Activated naive CD4-positive, alpha-beta T cell treated with anti-CD3 and anti-CD28 coated beads for 36 hours (primary cell): ENCODE measurements around the gene SIGLEC12. TPM values are rescaled to one million over a fixed set of nuclear protein-coding genes. Genes with fewer than 3 reads are reported as not detected.
A peak's percentile ranks its signal among the peaks of the same experiment; 100 is the strongest.

Experiments used
- CTCF ChIA-PET: fragments of 350-600 bp; sonication (Branson Sonifier 250); formaldehyde crosslinking; loops from one replicate; lab custom pipeline; 2021; ENCODE audit warnings: antibody characterized with exemption; lab: Charles Lee
- DNase-seq: peaks from one replicate; pipeline ENCODE4 v3.0.0-alpha.2; 2020
- H3K27ac Mint-ChIP-seq: one replicate; pipeline ENCODE4 v1.8.0; 2021; ENCODE audit warnings: mild to moderate bottlenecking, mixed read lengths
- H3K27me3 Mint-ChIP-seq: one replicate; pipeline ENCODE4 v1.8.0; 2021; ENCODE audit warnings: low read depth, mixed read lengths
- H3K36me3 Mint-ChIP-seq: one replicate; pipeline ENCODE4 v1.8.0; 2021; ENCODE audit warnings: low read depth, mixed read lengths
- H3K4me1 Mint-ChIP-seq: one replicate; pipeline ENCODE4 v1.8.0; 2021; ENCODE audit warnings: low read depth, mixed read lengths
- H3K4me3 Mint-ChIP-seq: one replicate; pipeline ENCODE4 v1.8.0; 2021; ENCODE audit warnings: mild to moderate bottlenecking, moderate library complexity, mixed read lengths
- H3K9me3 Mint-ChIP-seq: one replicate; pipeline ENCODE4 v1.8.0; 2021; ENCODE audit warnings: mixed read lengths
- intact Hi-C: fragments of 100-400 bp; cut with micrococcal nuclease; formaldehyde crosslinking; loops from one replicate; pipeline ENCODE4 v1.15.1; 2023
- total RNA-seq, 2 experiments: library from RNA; stranded (reverse); gene quantifications; one replicate each; pipeline ENCODE4 v1.2.3, GENCODE V29; 2021

The SIGLEC12 gene
- total RNA-seq, 2 experiments from 2014 or later, result not detected

DNA sequence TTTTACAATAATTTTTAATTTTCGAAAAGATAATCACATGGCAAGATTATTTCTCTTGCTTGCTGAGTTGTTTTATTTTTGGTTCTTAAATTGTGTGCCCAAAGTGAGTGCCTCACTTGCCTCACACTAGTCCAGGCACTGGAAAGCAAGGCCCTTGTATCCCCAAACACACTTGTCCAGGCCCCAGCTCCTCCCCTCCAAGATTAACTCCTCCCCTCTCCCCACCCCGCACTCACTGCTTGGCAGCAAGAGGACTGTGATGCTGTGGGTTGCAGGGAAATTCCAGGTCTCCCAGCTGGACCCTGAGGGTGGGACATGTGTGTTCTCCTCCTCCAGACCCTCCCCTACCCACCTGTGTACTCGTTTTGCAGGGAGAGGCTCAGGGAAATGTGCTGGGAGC, 3.9 kb downstream of the SIGLEC12 start:
- Mint-ChIP-seq H3K4me1 (peaks cover 9% of the 10 kb centered on the region), H3K9me3 (no peaks in the 10 kb centered on the region), H3K27ac (no peak overlapping the region), H3K27me3 (peaks cover 6% of the 10 kb centered on the region), H3K4me3 (no peak overlapping the region), H3K36me3 (no peaks in the 10 kb centered on the region)
- intact Hi-C loops, result no loop called here
- DNase-seq, result no peak
- CTCF ChIA-PET, result no interaction called here

DNA sequence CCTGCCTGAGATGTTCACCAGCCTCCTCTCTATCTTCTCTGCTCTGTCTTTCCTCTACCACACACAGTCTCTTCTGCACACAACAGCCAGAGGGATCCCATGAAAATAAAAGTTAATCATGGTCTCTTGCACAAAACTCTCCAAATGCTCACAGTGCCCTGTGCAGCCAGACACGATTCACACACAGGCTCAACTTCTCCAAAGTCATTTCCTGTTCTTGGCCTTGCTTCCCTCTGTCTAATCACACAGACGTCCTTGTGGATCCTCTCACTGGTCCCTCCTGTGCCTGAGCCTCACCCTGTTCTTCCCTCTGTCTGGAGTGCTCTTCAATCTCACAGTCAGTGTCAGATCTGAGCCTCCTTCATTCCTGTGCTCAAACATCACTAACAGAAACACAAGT, 7.8 kb downstream of the SIGLEC12 start:
- H3K27me3 Mint-ChIP-seq, result peaks cover 6% of the 10 kb centered on the region
- no peaks in the 10 kb centered on the region for H3K36me3 Mint-ChIP-seq
- peaks cover 6% of the 10 kb centered on the region for H3K4me1 Mint-ChIP-seq
- DNase-seq, result no peak
- no peak overlapping the region for H3K27ac Mint-ChIP-seq
- no peak overlapping the region for H3K4me3 Mint-ChIP-seq
- CTCF ChIA-PET, result no interaction called here
- intact Hi-C loops, result no loop called here
- H3K9me3 Mint-ChIP-seq, result no peaks in the 10 kb centered on the region

DNA sequence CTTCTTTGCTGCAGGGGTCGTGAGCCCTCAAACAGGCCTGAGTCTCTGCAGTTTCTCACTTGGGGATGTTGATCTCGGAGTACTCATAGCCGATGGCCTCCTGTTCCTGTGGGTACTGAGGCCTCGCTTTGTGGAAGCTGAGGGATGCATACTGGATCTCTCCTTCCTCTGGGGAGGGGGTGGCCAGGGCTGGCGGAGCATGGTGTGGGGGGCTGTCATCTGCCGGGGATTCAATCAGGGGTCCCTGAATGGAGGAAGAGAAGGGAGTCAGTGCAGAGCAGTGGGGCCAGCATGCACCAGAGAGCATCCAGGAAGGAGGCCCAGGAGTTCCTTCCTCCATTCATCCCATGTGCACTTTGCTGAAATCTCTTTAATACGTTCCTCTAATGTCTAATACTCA, 10.0 kb downstream of the SIGLEC12 start:
- no peak overlapping the region for H3K27ac Mint-ChIP-seq
- no peaks in the 10 kb centered on the region for H3K36me3 Mint-ChIP-seq
- no peaks in the 10 kb centered on the region for H3K9me3 Mint-ChIP-seq
- intact Hi-C loops, result no loop called here
- H3K4me3 Mint-ChIP-seq, result no peak overlapping the region
- H3K4me1 Mint-ChIP-seq, result peaks cover 8% of the 10 kb centered on the region
- peaks cover 6% of the 10 kb centered on the region for H3K27me3 Mint-ChIP-seq
- CTCF ChIA-PET, result no interaction called here
- no peak for DNase-seq

DNA sequence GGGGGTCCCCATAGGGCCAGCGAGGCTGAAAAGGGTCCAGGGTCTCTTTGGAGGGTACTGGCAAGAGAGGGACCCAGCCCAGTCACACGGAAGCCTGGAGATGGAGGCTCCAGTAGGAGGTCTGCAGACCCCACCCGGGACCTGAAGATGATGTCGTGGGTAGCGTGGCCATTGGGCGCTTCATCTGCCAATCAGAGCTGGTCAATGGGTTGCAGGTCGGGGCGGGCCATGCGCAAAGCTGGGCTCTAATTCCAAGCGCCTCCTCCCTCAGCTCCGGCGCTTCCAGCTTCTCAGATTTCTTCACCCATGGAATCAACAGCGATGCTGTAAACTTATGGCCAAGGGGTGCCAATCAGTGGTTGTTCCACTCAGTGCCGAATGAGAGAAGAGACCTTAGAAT, 10.9 kb downstream of the SIGLEC12 start:
- intact Hi-C loops, result no loop called here

DNA sequence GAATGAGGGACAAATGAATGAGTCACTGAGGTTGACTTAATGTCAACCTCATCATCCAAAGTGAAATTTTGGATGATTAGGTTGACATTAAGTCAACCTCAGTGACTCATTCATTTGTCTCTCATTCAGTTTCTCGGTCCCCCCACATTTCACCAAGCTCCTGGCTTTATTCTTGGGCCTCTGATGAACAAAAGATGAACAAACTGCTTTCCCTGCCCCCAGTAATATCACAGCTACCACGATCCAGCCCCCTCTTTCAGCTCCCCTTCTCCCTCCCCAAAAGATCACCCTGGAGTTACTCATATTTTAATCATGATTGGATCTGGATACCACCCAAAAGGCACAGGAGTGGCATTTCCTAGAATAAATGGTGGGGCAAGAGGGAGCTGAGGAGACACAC, 12.5 kb downstream of the SIGLEC12 start:
- no peak overlapping the region for H3K4me3 Mint-ChIP-seq
- intact Hi-C loops, result no loop called here
- H3K27ac Mint-ChIP-seq, result no peak overlapping the region
- peak; percentile 11 for DNase-seq
- H3K9me3 Mint-ChIP-seq, result no peaks in the 10 kb centered on the region
- no peaks in the 10 kb centered on the region for H3K36me3 Mint-ChIP-seq
- peaks cover 7% of the 10 kb centered on the region for H3K27me3 Mint-ChIP-seq
- H3K4me1 Mint-ChIP-seq, result peaks cover 8% of the 10 kb centered on the region
- CTCF ChIA-PET, result interaction anchor here (0.6 to 0.8 kb wide), 2 partner anchors 11 to 119 kb away, joined by 3 to 4 read pairs; no protein-coding TSS in a partner anchor

More for the DNA sequence above, 10.9 kb downstream of the SIGLEC12 start:
- no peak for DNase-seq
- Mint-ChIP-seq H3K36me3 (no peaks in the 10 kb centered on the region), H3K9me3 (no peaks in the 10 kb centered on the region), H3K27ac (no peak overlapping the region), H3K4me3 (no peak overlapping the region), H3K27me3 (peaks cover 6% of the 10 kb centered on the region), H3K4me1 (peaks cover 8% of the 10 kb centered on the region)
- CTCF ChIA-PET, result no interaction called here

DNA sequence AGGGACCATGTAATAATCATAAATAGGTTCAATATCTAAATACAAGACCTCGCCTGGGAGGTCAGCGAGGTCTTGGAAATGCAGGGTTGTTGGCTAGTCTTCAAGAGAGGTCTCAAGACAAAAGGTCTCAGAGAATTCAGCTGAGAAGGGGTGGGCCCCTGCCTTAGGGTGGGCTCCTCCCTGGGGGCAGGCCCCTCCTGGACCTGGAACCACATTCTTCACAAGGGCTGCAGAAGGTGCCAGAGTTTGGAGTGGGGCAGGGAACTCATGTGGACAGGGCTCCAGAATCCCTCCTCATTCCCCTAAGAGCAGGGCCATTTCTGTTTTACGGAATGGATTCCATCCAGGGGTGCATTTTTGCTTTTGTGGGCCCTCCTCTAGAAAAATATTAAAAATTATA, 13.1 kb downstream of the SIGLEC12 start:
- Mint-ChIP-seq H3K4me3 (no peak overlapping the region), H3K27me3 (peaks cover 7% of the 10 kb centered on the region), H3K9me3 (no peaks in the 10 kb centered on the region), H3K27ac (no peak overlapping the region), H3K4me1 (peaks cover 8% of the 10 kb centered on the region), H3K36me3 (no peaks in the 10 kb centered on the region)
- DNase-seq, result no peak
- intact Hi-C loops, result no loop called here
- CTCF ChIA-PET, result interaction anchor here (0.6 to 0.9 kb wide), 3 partner anchors 11 to 119 kb away, joined by 3 to 4 read pairs (median 3); no protein-coding TSS in a partner anchor

DNA sequence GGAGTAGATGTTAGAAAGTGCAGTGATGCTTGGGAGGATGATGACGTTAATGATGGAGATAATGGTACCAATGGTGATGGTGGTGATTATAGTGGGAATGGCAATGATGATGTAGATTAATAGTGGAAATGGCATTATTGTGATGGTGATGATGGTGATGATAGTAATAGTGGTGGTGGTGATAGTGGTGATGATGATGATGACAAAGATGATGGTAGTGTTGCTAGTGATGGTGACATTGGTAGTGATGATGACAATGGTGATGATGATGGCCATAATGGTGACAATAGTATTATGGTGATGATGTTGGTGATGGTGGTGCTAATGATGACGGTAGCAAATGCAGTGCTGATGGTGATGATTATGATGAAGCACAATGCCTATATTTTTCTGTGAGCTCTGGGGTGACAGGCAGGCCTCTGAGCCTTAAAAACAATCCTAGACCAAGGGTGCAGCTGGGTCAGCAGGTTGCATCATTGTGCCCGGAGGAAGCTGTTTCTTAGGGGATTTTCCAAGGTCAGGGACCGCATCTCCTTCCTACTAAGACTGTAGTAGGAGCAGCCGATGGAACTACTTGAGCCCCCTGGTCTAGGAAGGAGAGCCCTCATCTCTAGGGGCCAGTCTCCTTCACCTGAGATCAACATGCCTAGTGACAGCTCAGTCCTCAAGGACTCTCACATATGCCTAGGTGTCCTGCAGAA, 15.5 kb downstream of the SIGLEC12 start:
- no peak for DNase-seq
- peaks cover 8% of the 10 kb centered on the region for H3K4me1 Mint-ChIP-seq
- no peak overlapping the region for H3K27ac Mint-ChIP-seq
- H3K9me3 Mint-ChIP-seq, result no peaks in the 10 kb centered on the region
- peaks cover 4% of the 10 kb centered on the region for H3K27me3 Mint-ChIP-seq
- no peaks in the 10 kb centered on the region for H3K36me3 Mint-ChIP-seq
- H3K4me3 Mint-ChIP-seq, result no peak overlapping the region
- CTCF ChIA-PET, result interaction anchor here (1.3 to 1.5 kb wide), 2 partner anchors 13 to 172 kb away, joined by 3 to 5 read pairs; no protein-coding TSS in a partner anchor
- intact Hi-C loops, result no loop called here

DNA sequence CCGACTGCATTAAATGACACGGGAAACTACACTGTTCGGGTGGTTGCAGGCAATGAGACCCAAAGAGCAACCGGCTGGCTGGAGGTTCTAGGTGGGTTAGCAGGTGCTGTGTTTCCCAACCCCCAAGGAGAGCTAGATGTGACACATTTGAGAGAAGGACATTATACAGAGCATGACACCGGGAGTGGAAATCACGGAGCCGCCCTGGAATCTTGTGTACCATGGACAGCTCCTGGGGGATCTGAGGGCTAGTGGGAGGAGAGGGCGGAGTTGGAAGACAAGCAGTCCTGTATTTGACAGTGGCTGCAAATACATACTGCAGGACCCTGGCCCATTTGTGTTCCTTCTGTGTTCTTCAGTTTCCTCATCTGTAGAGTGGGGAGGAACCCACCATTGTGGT, 21.0 kb downstream of the SIGLEC12 start:
- Mint-ChIP-seq H3K27ac (no peak overlapping the region), H3K9me3 (no peaks in the 10 kb centered on the region), H3K36me3 (no peaks in the 10 kb centered on the region), H3K4me3 (no peak overlapping the region), H3K27me3 (peaks cover 6% of the 10 kb centered on the region), H3K4me1 (peaks cover 18% of the 10 kb centered on the region)
- CTCF ChIA-PET, result interaction anchor here (0.9 kb wide), 1 partner anchor 29 kb away, joined by 3 read pairs; no protein-coding TSS in a partner anchor
- peak; percentile 43 for DNase-seq
- intact Hi-C loops, result no loop called here

DNA sequence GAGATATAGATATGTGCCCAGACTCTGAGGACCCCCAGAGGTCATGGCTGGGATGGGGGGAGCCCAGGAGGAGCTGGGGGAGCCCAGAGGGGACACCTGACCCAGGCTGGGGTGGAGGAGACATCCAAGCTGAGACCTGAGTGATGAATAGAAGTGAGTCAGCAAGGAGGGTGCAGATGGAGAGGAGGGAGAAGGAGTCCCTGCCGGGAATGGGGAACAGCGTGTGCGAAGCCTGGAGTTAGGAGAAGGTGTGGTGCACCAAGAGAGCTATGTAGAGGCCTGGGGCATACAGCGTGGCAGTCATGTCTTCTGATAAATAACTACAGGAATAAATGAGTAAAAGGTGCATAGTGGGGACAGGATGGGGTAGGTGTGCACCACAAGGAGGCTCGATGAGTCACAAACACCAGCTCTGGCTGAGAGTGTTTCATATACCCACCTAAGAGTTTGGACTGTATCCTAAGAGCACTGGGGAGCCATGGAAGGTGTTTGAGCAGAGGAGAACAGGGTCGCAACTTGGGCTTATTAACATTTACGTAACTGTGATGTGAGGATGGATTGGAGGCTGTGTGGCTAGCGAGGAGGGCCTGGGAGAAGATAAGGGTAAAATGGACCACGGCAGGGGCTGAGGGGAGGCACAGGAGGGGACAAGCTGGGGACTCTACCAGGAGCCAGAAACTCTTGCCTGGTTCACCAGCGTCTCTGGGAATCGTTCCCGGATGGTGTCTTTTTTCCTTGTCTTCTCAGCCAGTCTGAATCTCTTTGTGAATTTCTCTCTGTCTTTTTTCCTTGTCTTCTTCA, 21.9 kb downstream of the SIGLEC12 start:
- no peak overlapping the region for H3K27ac Mint-ChIP-seq
- peaks cover 6% of the 10 kb centered on the region for H3K27me3 Mint-ChIP-seq
- H3K9me3 Mint-ChIP-seq, result no peaks in the 10 kb centered on the region
- CTCF ChIA-PET, result interaction anchor here (0.7 to 1.8 kb wide), 3 partner anchors 11 to 178 kb away, joined by 3 to 5 read pairs (median 5); no protein-coding TSS in a partner anchor
- peaks cover 18% of the 10 kb centered on the region for H3K4me1 Mint-ChIP-seq
- intact Hi-C loops, result no loop called here
- H3K36me3 Mint-ChIP-seq, result no peaks in the 10 kb centered on the region
- no peak overlapping the region for H3K4me3 Mint-ChIP-seq
- DNase-seq, result peak; percentile 29

DNA sequence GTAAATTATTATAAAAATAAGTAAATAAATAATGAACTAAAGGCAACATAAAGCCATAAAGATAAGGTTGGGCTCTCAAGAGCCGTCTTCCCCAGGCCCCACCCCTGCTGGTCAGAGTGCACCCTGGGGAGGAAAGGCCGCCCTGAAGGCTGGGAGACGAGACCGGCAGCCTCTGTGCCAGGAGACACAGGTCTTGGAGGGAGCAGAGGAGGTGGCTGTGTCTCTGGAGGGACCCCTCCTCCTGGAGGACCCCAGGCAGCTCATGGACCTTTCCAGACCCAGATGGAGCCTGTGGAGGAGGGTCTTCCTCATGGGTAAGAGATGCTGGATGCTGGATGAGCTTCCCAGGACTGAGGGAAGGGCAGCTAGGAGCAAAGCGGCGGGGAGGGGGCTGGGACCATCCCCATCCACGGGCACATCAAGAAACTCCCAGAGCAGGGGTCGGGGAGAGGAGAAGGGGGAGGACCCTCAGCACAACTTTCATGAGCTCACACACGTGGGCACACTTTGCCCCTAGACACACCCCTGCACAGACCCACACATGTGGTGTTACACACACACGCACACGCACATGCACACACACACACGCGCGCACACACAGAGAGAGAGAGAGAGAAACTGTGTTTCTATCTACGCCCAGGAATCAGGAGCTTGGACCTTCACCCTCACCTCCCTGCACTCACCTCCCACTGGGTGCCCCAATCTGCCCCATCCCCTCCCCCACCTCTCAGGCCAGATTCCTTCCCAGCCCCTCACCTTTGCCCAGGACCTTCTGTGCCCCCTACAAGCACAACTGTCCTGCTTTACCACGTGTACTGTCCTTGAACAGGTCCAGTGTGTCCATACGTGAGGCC, 23.0 kb downstream of the SIGLEC12 start, which contains the start of gene CEACAM18:
CEACAM18 (plus strand) TSS at position 159 of the 854 bp plus-strand sequence.
- H3K4me3 Mint-ChIP-seq, result no peak within 1 kb of the TSS
- peaks cover 5% of the 10 kb centered on the region for H3K27me3 Mint-ChIP-seq
- DNase-seq, result no peak
- H3K36me3 Mint-ChIP-seq, result no peaks in the 10 kb centered on the region
- no peak within 1 kb of the TSS for H3K27ac Mint-ChIP-seq
- intact Hi-C loops, result no loop called here
- CTCF ChIA-PET, result interaction anchor here (1.0 to 1.8 kb wide), 2 partner anchors 35 to 45 kb away, joined by 3 to 5 read pairs; no protein-coding TSS in a partner anchor
- peaks cover 18% of the 10 kb centered on the region for H3K4me1 Mint-ChIP-seq
- H3K9me3 Mint-ChIP-seq, result no peaks in the 10 kb centered on the region

DNA sequence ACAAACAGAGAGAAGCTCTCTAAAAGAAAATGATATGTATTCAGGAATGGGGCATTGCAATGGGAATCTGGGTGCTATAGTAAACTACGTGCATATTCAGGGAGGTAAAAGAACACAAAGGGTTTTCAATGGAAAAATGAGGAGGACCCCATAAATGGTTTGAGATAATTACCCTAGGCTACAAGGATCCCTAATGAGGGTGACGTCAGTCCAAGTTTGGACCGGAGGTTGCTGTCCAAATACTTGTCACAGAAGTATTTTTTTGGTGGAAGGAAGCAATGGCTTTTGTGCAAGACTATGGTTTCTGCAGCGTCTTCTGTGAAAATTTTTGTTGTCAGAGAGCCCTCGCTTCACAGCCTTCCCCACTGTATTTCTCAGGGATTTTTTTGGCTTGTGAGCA, 24.3 kb downstream of the SIGLEC12 start:
- DNase-seq, result no peak
- intact Hi-C loops, result no loop called here
- CTCF ChIA-PET, result interaction anchor here (0.7 to 1.2 kb wide), 2 partner anchors 12 to 177 kb away, joined by 3 to 4 read pairs; no protein-coding TSS in a partner anchor
- Mint-ChIP-seq H3K4me1 (peaks cover 22% of the 10 kb centered on the region), H3K9me3 (no peaks in the 10 kb centered on the region), H3K36me3 (no peaks in the 10 kb centered on the region), H3K27ac (no peak overlapping the region), H3K27me3 (peaks cover 7% of the 10 kb centered on the region), H3K4me3 (no peak overlapping the region)
